WTC11 (cell line): ENCODE data around the gene METTL15. TPM values are rescaled to one million over a fixed set of nuclear protein-coding genes. Genes with fewer than 3 reads are reported as not detected.
"Not testable (repeated sequence)": the region's sequence is repeated elsewhere in the genome, so short reads cannot be mapped to it uniquely, and the experiment has no call there.

ENCODE experiments used
- ATAC-seq: fragments of 200-7000 bp; cut with Tn5 transposase; 2 replicates; pipeline ENCODE4 v1.10.0; 2021; ENCODE audit warnings: mild to moderate bottlenecking, moderate library complexity
- CTCF ChIA-PET: fragments of 300-600 bp; sonication (Branson Sonifier 250); formaldehyde crosslinking; loops from one replicate; lab custom pipeline; 2021; ENCODE audit warnings: antibody characterized with exemption; lab: Charles Lee
- POLR2A ChIA-PET: fragments of 350-600 bp; sonication (Branson Sonifier 250); formaldehyde crosslinking; loops from one replicate; lab custom pipeline; 2021; ENCODE audit warnings: antibody characterized with exemption; lab: Charles Lee
- DNase-seq: peaks from one replicate; pipeline ENCODE4 v3.0.0; 2021; ENCODE audit warnings: low spot score
- H3K27ac Mint-ChIP-seq: 2 replicates; pipeline ENCODE4 v1.8.0; 2021; ENCODE audit warnings: mixed read lengths
- H3K27me3 Mint-ChIP-seq: 2 replicates; pipeline ENCODE4 v1.8.0; 2021; ENCODE audit warnings: low read depth, mild to moderate bottlenecking, moderate library complexity, mixed read lengths
- H3K36me3 Mint-ChIP-seq: 2 replicates; pipeline ENCODE4 v1.8.0; 2021; ENCODE audit warnings: mixed read lengths
- H3K4me1 Mint-ChIP-seq: 2 replicates; pipeline ENCODE4 v1.8.0; 2022; ENCODE audit warnings: mixed read lengths
- H3K4me3 Mint-ChIP-seq: 2 replicates; pipeline ENCODE4 v1.8.0; 2021; ENCODE audit warnings: mild to moderate bottlenecking, moderate library complexity, mixed read lengths
- H3K9me3 Mint-ChIP-seq: 2 replicates; pipeline ENCODE4 v1.8.0; 2021; ENCODE audit warnings: mixed read lengths
- ATF6 ChIP-seq: sonication (generic); formaldehyde crosslinking; IDR thresholded peaks from 2 replicates; pipeline ENCODE4 v1.8.1; 2023; ENCODE audit warnings: mild to moderate bottlenecking, missing genetic modification reagents
- CREM ChIP-seq: sonication (generic); formaldehyde crosslinking; IDR thresholded peaks from 2 replicates; pipeline ENCODE4 v1.8.1; 2022; ENCODE audit warnings: mild to moderate bottlenecking, missing genetic modification reagents, moderate library complexity
- ERG ChIP-seq: fragments of 250-450 bp; sonication (Bioruptor Pico); IDR thresholded peaks from 2 replicates; pipeline ENCODE4 v1.8.0; 2021; ENCODE audit warnings: mild to moderate bottlenecking
- FOXP4 ChIP-seq: sonication (generic); formaldehyde crosslinking; IDR thresholded peaks from 2 replicates; pipeline ENCODE4 v1.8.0; 2022; ENCODE audit warnings: mild to moderate bottlenecking, missing genetic modification reagents
- GRHL2 ChIP-seq: fragments of 250-450 bp; sonication (Bioruptor Pico); IDR thresholded peaks from 2 replicates; pipeline ENCODE4 v1.8.0; 2022; ENCODE audit warnings: mild to moderate bottlenecking, moderate library complexity; ENCODE audit not compliant: insufficient replicate concordance, severe bottlenecking
- MXD4 ChIP-seq: fragments of 250-450 bp; sonication (Bioruptor Pico); IDR thresholded peaks from 2 replicates; pipeline ENCODE4 v1.8.0; 2021; ENCODE audit warnings: mild to moderate bottlenecking, moderate library complexity, borderline replicate concordance
- MYBL2 ChIP-seq: sonication (generic); formaldehyde crosslinking; IDR thresholded peaks from 2 replicates; pipeline ENCODE4 v1.8.1; 2023; ENCODE audit warnings: mild to moderate bottlenecking, moderate library complexity, missing genetic modification reagents
- NR2C2 ChIP-seq: sonication (generic); formaldehyde crosslinking; IDR thresholded peaks from 2 replicates; pipeline ENCODE4 v1.8.0; 2022; ENCODE audit warnings: mild to moderate bottlenecking, missing genetic modification reagents
- RORB ChIP-seq: fragments of 250-450 bp; sonication (Bioruptor Pico); IDR thresholded peaks from 2 replicates; pipeline ENCODE4 v1.9.0; 2021; ENCODE audit warnings: mild to moderate bottlenecking
- SP1 ChIP-seq: sonication (generic); formaldehyde crosslinking; conservative IDR thresholded peaks from 2 replicates; pipeline ENCODE4 v1.8.1; 2022; ENCODE audit warnings: missing genetic modification reagents
- STAT6 ChIP-seq: sonication (generic); formaldehyde crosslinking; conservative IDR thresholded peaks from 2 replicates; pipeline ENCODE4 v1.8.1; 2023; ENCODE audit warnings: mild to moderate bottlenecking, low read depth, missing genetic modification reagents, moderate library complexity
- ZNF121 ChIP-seq: sonication (generic); formaldehyde crosslinking; IDR thresholded peaks from 2 replicates; pipeline ENCODE4 v1.8.0; 2023; ENCODE audit warnings: missing genetic modification reagents
- ZNF232 ChIP-seq: sonication (generic); formaldehyde crosslinking; IDR thresholded peaks from 2 replicates; pipeline ENCODE4 v1.8.0; 2022; ENCODE audit warnings: mild to moderate bottlenecking, missing genetic modification reagents
- ZNF281 ChIP-seq: sonication (generic); formaldehyde crosslinking; IDR thresholded peaks from 2 replicates; pipeline ENCODE4 v1.8.0; 2023; ENCODE audit warnings: mild to moderate bottlenecking, missing genetic modification reagents
- total RNA-seq: library from RNA; stranded (reverse); gene quantifications from 3 replicates; pipeline ENCODE4 v1.2.3, GENCODE V29; 2021

The METTL15 gene
- total RNA-seq, 1 experiment from 2014 or later: 13.2 TPM

GRCh38 chr11:28323621-28324020, 215.4 kb downstream of the METTL15 start:
- H3K27ac Mint-ChIP-seq: no peak overlapping the region
- POLR2A ChIA-PET: no interaction called here
- CTCF ChIA-PET: no interaction called here

GRCh38 chr11:28332393-28332792, 224.2 kb downstream of the METTL15 start:
- DNase-seq, H3K27me3 Mint-ChIP-seq, H3K9me3 Mint-ChIP-seq, POLR2A ChIA-PET, H3K27ac Mint-ChIP-seq, CTCF ChIA-PET, H3K4me3 Mint-ChIP-seq, H3K36me3 Mint-ChIP-seq, H3K4me1 Mint-ChIP-seq: not testable (repeated sequence)
- ATAC-seq: peak; percentile 43

More at GRCh38 chr11:28323621-28324020, 215.4 kb downstream of the METTL15 start:
- Mint-ChIP-seq H3K9me3 (no peaks in the 10 kb centered on the region), H3K4me1 (peaks cover 4% of the 10 kb centered on the region), H3K36me3 (no peaks in the 10 kb centered on the region), H3K27me3 (no peaks in the 10 kb centered on the region), H3K4me3 (no peak overlapping the region)
- TF ChIP-seq MXD4 (CRISPR knock-in tag) (no peak), GRHL2 (CRISPR knock-in tag) (no peak), RORB (CRISPR knock-in tag) (no peak), STAT6 (CRISPR knock-in tag) (no peak), FOXP4 (CRISPR knock-in tag) (no peak), ZNF121 (CRISPR knock-in tag) (no peak), ZNF232 (CRISPR knock-in tag) (no peak), CREM (CRISPR knock-in tag) (no peak), ZNF281 (CRISPR knock-in tag) (no peak), ERG (no peak), ATF6 (CRISPR knock-in tag) (no peak), SP1 (CRISPR knock-in tag) (no peak), NR2C2 (CRISPR knock-in tag) (no peak), MYBL2 (CRISPR knock-in tag) (no peak)
- ATAC-seq: no peak
- no peak for DNase-seq
